Myometrial cell (primary cell): ENCODE results near the gene TCP11. TPM values are rescaled to one million over a fixed set of nuclear protein-coding genes. Genes with fewer than 3 reads are reported as not detected.

Source experiments
- total RNA-seq: library from RNA; depleted of rRNA; stranded (reverse); fragments of >200 nt; gene quantifications from 2 replicates; pipeline ENCODE4 v1.2.3, GENCODE V29; 2015

Gene TCP11
- total RNA-seq, result 2.3 and 2.6 TPM in 2 replicates

GRCh38 chr6:35141007-35141655, at the start of gene TCP11:
TCP11 (minus strand) TSS chr6:35141339; CDS start chr6:35140870, 469 bp downstream.

Other genes starting within 250 kb of the TCP11 start
- 35.5 and 37.9 TPM in 2 replicates for gene SCUBE3, start 72.6 kb upstream of the TCP11 start, total RNA-seq
- gene ZNF76, start 118.4 kb upstream of the TCP11 start, total RNA-seq, result 8.6 and 13.3 TPM in 2 replicates
- gene DEF6, start 156.5 kb upstream of the TCP11 start, total RNA-seq, result 4.6 and 6.0 TPM in 2 replicates
- gene PPARD, start 201.2 kb upstream of the TCP11 start, total RNA-seq, result 26.1 and 27.7 TPM in 2 replicates